CD4-positive, alpha-beta memory T cell (primary cell): ENCODE data around the gene HNRNPAB. TPM values are rescaled to one million over a fixed set of nuclear protein-coding genes. Genes with fewer than 3 reads are reported as not detected.
"Not testable (repeated sequence)": the region's sequence is repeated elsewhere in the genome, so short reads cannot be mapped to it uniquely, and the experiment has no call there.

Experiments
- CTCF ChIA-PET: fragments of 350-600 bp; sonication (Branson Sonifier 250); formaldehyde crosslinking; loops from one replicate; lab custom pipeline; 2021; ENCODE audit warnings: inconsistent platforms; ENCODE audit not compliant: partially characterized antibody; lab: Charles Lee
- POLR2A ChIA-PET: fragments of 350-600 bp; sonication (Branson Sonifier 250); formaldehyde crosslinking; loops from one replicate; lab custom pipeline; 2021; ENCODE audit not compliant: partially characterized antibody; lab: Charles Lee
- DNase-seq, 5 donors: peaks; one replicate each; pipeline versions ENCODE4 v3.0.0 to v3.0.0-alpha.2; 2020 to 2022; ENCODE audit warnings: mixed read lengths in 1 of 5
- H3K27ac ChIP-seq: one replicate; pipeline ENCODE4 v1.7.0; 2013; ENCODE audit warnings: low read depth, low read length
- H3K27me3 ChIP-seq: 2 replicates; pipeline ENCODE4 v1.7.0; 2013; ENCODE audit warnings: mild to moderate bottlenecking, low read length, moderate library complexity; ENCODE audit not compliant: insufficient read depth
- H3K36me3 ChIP-seq: 2 replicates; pipeline ENCODE4 v1.7.0; 2013; ENCODE audit warnings: mild to moderate bottlenecking, low read length, moderate library complexity; ENCODE audit not compliant: insufficient read depth
- H3K4me1 ChIP-seq: 2 replicates; pipeline ENCODE4 v1.7.0; 2013; ENCODE audit warnings: mild to moderate bottlenecking, low read length, moderate library complexity; ENCODE audit not compliant: insufficient read depth
- H3K4me3 ChIP-seq, 2 donors: one replicate each; pipeline ENCODE4 v1.7.0; 2013; ENCODE audit warnings: low read length in 2 of 2, mild to moderate bottlenecking in 1 of 2
- H3K9me3 ChIP-seq, 2 donors: one replicate each; pipeline ENCODE4 v1.7.0; 2013; ENCODE audit warnings: low read length in 2 of 2, control low read depth in 1 of 2; ENCODE audit not compliant: control insufficient read depth in 1 of 2
- H3K27ac Mint-ChIP-seq, 7 donors: one replicate each; pipeline ENCODE4 v1.8.0; 2020 to 2021; ENCODE audit warnings: mixed read lengths in 7 of 7, mild to moderate bottlenecking in 6 of 7, inconsistent platforms in 3 of 7, moderate library complexity in 3 of 7
- H3K27me3 Mint-ChIP-seq, 2 donors: one replicate each; pipeline ENCODE4 v1.8.0; 2020 to 2021; ENCODE audit warnings: mixed read lengths in 2 of 2
- H3K36me3 Mint-ChIP-seq, 2 donors: one replicate each; pipeline ENCODE4 v1.8.0; 2020 to 2021; ENCODE audit warnings: mixed read lengths in 2 of 2, inconsistent platforms in 1 of 2, mild to moderate bottlenecking in 1 of 2
- H3K4me1 Mint-ChIP-seq, 4 donors: one replicate each; pipeline ENCODE4 v1.8.0; 2020 to 2021; ENCODE audit warnings: mixed read lengths in 4 of 4, mild to moderate bottlenecking in 1 of 4
- H3K4me3 Mint-ChIP-seq, 8 donors: one replicate each; pipeline ENCODE4 v1.8.0; 2020 to 2021; ENCODE audit warnings: mixed read lengths in 8 of 8, mild to moderate bottlenecking in 7 of 8, moderate library complexity in 6 of 8, inconsistent platforms in 3 of 8
- H3K9me3 Mint-ChIP-seq, 8 donors: one replicate each; pipeline ENCODE4 v1.8.0; 2020 to 2021; ENCODE audit warnings: mixed read lengths in 8 of 8, mild to moderate bottlenecking in 5 of 8, inconsistent platforms in 3 of 8, moderate library complexity in 1 of 8
- intact Hi-C: fragments of 100-400 bp; cut with micrococcal nuclease; formaldehyde crosslinking; loops from one replicate; pipeline ENCODE4 v1.15.1; 2023
- polyA plus RNA-seq, 2 donors: library from polyadenylated mRNA; unstranded; fragments of 300-500 nt; fragmentation: Illumina TruSeq; gene quantifications; one replicate each; pipeline ENCODE4 v1.2.3, GENCODE V29; 2021
- total RNA-seq, 2 experiments: library from RNA; stranded (reverse); gene quantifications; one replicate each; pipeline ENCODE4 v1.2.3, GENCODE V29; 2021

HNRNPAB gene
- total and polyA plus RNA-seq, 4 experiments from 2014 or later: 29.4 to 85.3 (median 78.7) TPM

- DNase-seq: no peak
These were observed 43.4 kb downstream of the HNRNPAB start for GRCh38 chr5:178247481-178248456.

GRCh38 chr5:178248750-178249149, 44.4 kb downstream of the HNRNPAB start:
- Mint-ChIP-seq H3K9me3 (peaks cover 0 to 2% (median 0%) of the 10 kb centered on the region in 8 donors), H3K27ac (peak overlapping the region in 2 of 7 donors; percentile 27 to 57), H3K4me3 (no peak overlapping the region), H3K36me3 (peaks cover 0 to 3% of the 10 kb centered on the region in 2 donors), H3K27me3 (peaks cover 0 to 1% of the 10 kb centered on the region in 2 donors), H3K4me1 (peaks cover 4 to 14% (median 9%) of the 10 kb centered on the region in 4 donors)
- ChIA-PET CTCF (interaction anchor here (1.7 kb wide), 1 partner anchor 14 kb away, joined by 6 read pairs; no protein-coding TSS in a partner anchor), POLR2A (interaction anchor here (1.7 kb wide), 1 partner anchor 16 kb away, joined by 9 read pairs; the partner anchor contains the start of gene PHYKPL)
- H3K27ac ChIP-seq: no peak overlapping the region
- no peaks in the 10 kb centered on the region for H3K9me3 ChIP-seq
- no peak for DNase-seq
- peaks cover 10% of the 10 kb centered on the region for H3K4me1 ChIP-seq
- intact Hi-C loops: no loop called here
- no peak overlapping the region for H3K4me3 ChIP-seq
- no peaks in the 10 kb centered on the region for H3K36me3 ChIP-seq
- no peaks in the 10 kb centered on the region for H3K27me3 ChIP-seq

More at GRCh38 chr5:178247481-178248456, 43.4 kb downstream of the HNRNPAB start:
- no peak overlapping the region for H3K4me3 ChIP-seq
- Mint-ChIP-seq H3K9me3 (peaks cover 0 to 2% (median 0%) of the 10 kb centered on the region in 8 donors), H3K4me3 (no peak overlapping the region), H3K27ac (peak overlapping the region in 1 of 7 donors; percentile 32), H3K36me3 (peaks cover 0 to 3% of the 10 kb centered on the region in 2 donors), H3K4me1 (peaks cover 4 to 14% (median 9%) of the 10 kb centered on the region in 4 donors), H3K27me3 (peaks cover 0 to 1% of the 10 kb centered on the region in 2 donors)
- ChIA-PET POLR2A (interaction anchor here (1.7 kb wide), 1 partner anchor 15 kb away, joined by 9 read pairs; the partner anchor contains the start of gene PHYKPL), CTCF (interaction anchor here (1.7 kb wide), 1 partner anchor 13 kb away, joined by 6 read pairs; no protein-coding TSS in a partner anchor)
- peaks cover 10% of the 10 kb centered on the region for H3K4me1 ChIP-seq
- no peak overlapping the region for H3K27ac ChIP-seq
- intact Hi-C loops: no loop called here
- H3K36me3 ChIP-seq: no peaks in the 10 kb centered on the region
- H3K27me3 ChIP-seq: no peaks in the 10 kb centered on the region
- H3K9me3 ChIP-seq: no peaks in the 10 kb centered on the region

GRCh38 chr5:178249191-178249989, 45.1 kb downstream of the HNRNPAB start:
- CTCF ChIA-PET: interaction anchor here (1.7 kb wide), 1 partner anchor 15 kb away, joined by 6 read pairs; no protein-coding TSS in a partner anchor
- Mint-ChIP-seq H3K9me3 (peaks cover 0 to 4% (median 0%) of the 10 kb centered on the region in 8 donors), H3K4me1 (peaks cover 4 to 14% (median 9%) of the 10 kb centered on the region in 4 donors)

GRCh38 chr5:178250263-178250662, 45.9 kb downstream of the HNRNPAB start:
- intact Hi-C loops: no loop called here
- Histone ChIP-seq H3K4me1 (peaks cover 10% of the 10 kb centered on the region), H3K27me3 (no peaks in the 10 kb centered on the region), H3K36me3 (no peaks in the 10 kb centered on the region), H3K9me3 (no peaks in the 10 kb centered on the region), H3K4me3 (no peak overlapping the region), H3K27ac (no peak overlapping the region)
- POLR2A ChIA-PET: interaction anchor here (1.7 kb wide), 1 partner anchor 12 kb away, joined by 6 read pairs; no protein-coding TSS in a partner anchor
- CTCF ChIA-PET: no interaction called here
- Mint-ChIP-seq H3K4me3 (peak overlapping the region in 1 of 8 donors; percentile 31), H3K4me1 (peaks cover 4 to 14% (median 9%) of the 10 kb centered on the region in 4 donors), H3K36me3 (peaks cover 0 to 3% of the 10 kb centered on the region in 2 donors), H3K9me3 (peaks cover 0 to 4% (median 0%) of the 10 kb centered on the region in 8 donors), H3K27ac (no peak overlapping the region), H3K27me3 (peaks cover 0 to 1% of the 10 kb centered on the region in 2 donors)
- no peak for DNase-seq

More at GRCh38 chr5:178249191-178249989, 45.1 kb downstream of the HNRNPAB start:
- Mint-ChIP-seq H3K27me3 (peaks cover 0 to 1% of the 10 kb centered on the region in 2 donors), H3K4me3 (peak overlapping the region; percentile 9 to 79 (median 64)), H3K27ac (peak overlapping the region in 6 of 7 donors; percentile 50 to 95 (median 74)), H3K36me3 (peaks cover 0 to 3% of the 10 kb centered on the region in 2 donors)
- POLR2A ChIA-PET: interaction anchor here (1.7 kb wide), 1 partner anchor 17 kb away, joined by 9 read pairs; the partner anchor contains the start of gene PHYKPL
- H3K27me3 ChIP-seq: no peaks in the 10 kb centered on the region
- intact Hi-C loops: no loop called here
- peaks cover 10% of the 10 kb centered on the region for H3K4me1 ChIP-seq
- no peak overlapping the region for H3K27ac ChIP-seq
- peak in 4 of 5 donors; percentile 42 to 76 (median 44) for DNase-seq
- no peaks in the 10 kb centered on the region for H3K36me3 ChIP-seq
- no peak overlapping the region for H3K4me3 ChIP-seq
- no peaks in the 10 kb centered on the region for H3K9me3 ChIP-seq

- intact Hi-C loops: no loop called here
- DNase-seq: no peak
- CTCF ChIA-PET: interaction anchor here (0.8 kb wide), 1 partner anchor 20 kb away, joined by 3 read pairs; the partner anchor contains the start of gene PHYKPL
- POLR2A ChIA-PET: interaction anchor here (1.2 kb wide), 2 partner anchors 11 to 48 kb away, joined by 3 read pairs; partner anchors contain the start of gene HNRNPAB
- Mint-ChIP-seq H3K9me3 (peaks cover 0 to 4% (median 0%) of the 10 kb centered on the region in 8 donors), H3K27me3 (peaks cover 0 to 1% of the 10 kb centered on the region in 2 donors), H3K4me3 (no peak overlapping the region), H3K4me1 (peaks cover 4 to 14% (median 9%) of the 10 kb centered on the region in 4 donors), H3K36me3 (peaks cover 0 to 3% of the 10 kb centered on the region in 2 donors), H3K27ac (no peak overlapping the region)
- no peaks in the 10 kb centered on the region for H3K36me3 ChIP-seq
- no peak overlapping the region for H3K27ac ChIP-seq
- no peaks in the 10 kb centered on the region for H3K9me3 ChIP-seq
- H3K4me3 ChIP-seq: no peak overlapping the region
- H3K4me1 ChIP-seq: peaks cover 10% of the 10 kb centered on the region
- no peaks in the 10 kb centered on the region for H3K27me3 ChIP-seq
These were observed 47.9 kb downstream of the HNRNPAB start for GRCh38 chr5:178252258-178252657.

GRCh38 chr5:178253632-178254031, 49.3 kb downstream of the HNRNPAB start:
- H3K9me3 Mint-ChIP-seq, H3K27ac Mint-ChIP-seq, intact Hi-C loops, H3K36me3 ChIP-seq, POLR2A ChIA-PET, H3K4me3 ChIP-seq, H3K27me3 ChIP-seq, H3K9me3 ChIP-seq, H3K36me3 Mint-ChIP-seq, CTCF ChIA-PET, H3K27ac ChIP-seq, H3K4me1 ChIP-seq, H3K27me3 Mint-ChIP-seq, H3K4me3 Mint-ChIP-seq, DNase-seq: not testable (repeated sequence)
- peaks cover 4 to 14% (median 9%) of the 10 kb centered on the region in 4 donors for H3K4me1 Mint-ChIP-seq
